HCT116 (cell line): ENCODE results near the gene PROS1. TPM values are rescaled to one million over a fixed set of nuclear protein-coding genes. Genes with fewer than 3 reads are reported as not detected.

Source experiments
- ATAC-seq: fragments of 200-7000 bp; cut with Tn5 transposase; 2 replicates; pipeline ENCODE4 v1.9.1; 2020; ENCODE audit warnings: mild to moderate bottlenecking, moderate library complexity
- BruUV-seq: library from RNA; stranded (reverse); fragments of 400-500 nt; replicated peaks from 2 replicates; lab custom pipeline; 2021; lab: Mats Ljungman, UMichigan
- CTCF ChIA-PET: fragments of 300-600 bp; sonication (Branson Sonifier 250); formaldehyde crosslinking; loops from one replicate; lab custom pipeline; 2021; ENCODE audit warnings: antibody characterized with exemption; lab: Charles Lee
- POLR2A ChIA-PET: fragments of 300-600, 350-600 bp; sonication (Branson Sonifier 250); formaldehyde crosslinking; loops from one replicate; lab custom pipeline; 2021; ENCODE audit warnings: antibody characterized with exemption; lab: Charles Lee
- RAD21 ChIA-PET, 2 experiments: fragments of 300-600 bp; sonication (Branson Sonifier 250); formaldehyde crosslinking; loops; one replicate each; lab custom pipeline; 2023; ENCODE audit warnings: low total read pairs in 2 of 2; ENCODE audit not compliant: uncharacterized antibody in 2 of 2, unreplicated experiment in 2 of 2, low non-redundant PET in 1 of 2; lab: Charles Lee
- DNase-seq: peaks from one replicate; pipeline ENCODE4 v3.0.0-alpha.2; 2010; ENCODE audit warnings: low read depth, low spot score
- H2AFZ ChIP-seq: fragments of 200-600 bp; shearing (Covaris generic), sonication (generic); 2 replicates; pipeline ENCODE4 v1.6.1; 2017; ENCODE audit warnings: low read depth, mixed run types, mixed read lengths, antibody characterized with exemption, low read length; ENCODE audit not compliant: poor library complexity, severe bottlenecking
- H3K27ac ChIP-seq: 2 replicates; pipeline ENCODE4 v1.5.1; 2012; ENCODE audit warnings: low read depth, low read length
- H3K27me3 ChIP-seq: fragments of 200-600 bp; sonication (generic); 2 replicates; pipeline ENCODE4 v1.6.1; 2016; ENCODE audit warnings: mixed run types, low read length, mixed read lengths; ENCODE audit not compliant: insufficient read depth
- H3K36me3 ChIP-seq, 2 experiments: fragments of 200-500 bp in 1 of 2; fragments of 200-600 bp in 1 of 2; sonication (Bioruptor generic) in 1 of 2; sonication (generic) in 1 of 2; 2 replicates each; pipeline versions ENCODE4 v1.5.1 to v1.6.1; 2014 to 2016; ENCODE audit warnings: low read length in 2 of 2, inconsistent platforms in 1 of 2, mixed read lengths in 1 of 2, mixed run types in 1 of 2; ENCODE audit not compliant: insufficient read depth in 2 of 2, control insufficient read depth in 1 of 2
- H3K4me1 ChIP-seq, 2 experiments: fragments of 200-600 bp in 1 of 2; sonication (generic) in 1 of 2; 2 replicates each; pipeline versions ENCODE4 v1.5.1 to v1.6.1; 2012 to 2017; ENCODE audit warnings: low read length in 2 of 2, inconsistent platforms in 1 of 2, mild to moderate bottlenecking in 1 of 2, mixed read lengths in 1 of 2, mixed run types in 1 of 2, moderate library complexity in 1 of 2; ENCODE audit not compliant: insufficient read depth in 2 of 2, control insufficient read depth in 1 of 2
- H3K4me2 ChIP-seq: fragments of 200-600 bp; sonication (generic); 2 replicates; pipeline ENCODE4 v1.6.1; 2017; ENCODE audit warnings: mixed run types, low read length, mixed read lengths
- H3K4me3 ChIP-seq, 2 experiments: fragments of 200-600 bp in 1 of 2; sonication (generic) in 1 of 2; replicated peaks in 1 of 2; 2 replicates each; pipeline ENCODE4 v1.5.1; 2011 to 2016; ENCODE audit warnings: low read length in 2 of 2, control low read depth in 1 of 2, low read depth in 1 of 2, mild to moderate bottlenecking in 1 of 2, mixed read lengths in 1 of 2, mixed run types in 1 of 2
- H3K79me2 ChIP-seq: fragments of 200-600 bp; sonication (generic); 2 replicates; pipeline ENCODE4 v1.6.1; 2017; ENCODE audit warnings: mild to moderate bottlenecking, mixed run types, low read length, moderate library complexity, mixed read lengths; ENCODE audit not compliant: insufficient read depth
- H3K9ac ChIP-seq: fragments of 200-600 bp; sonication (generic); 2 replicates; pipeline ENCODE4 v1.6.1; 2016; ENCODE audit warnings: low read length, mixed read lengths
- H3K9me2 ChIP-seq: fragments of 200-600 bp; sonication (generic), shearing (Covaris generic); 2 replicates; pipeline ENCODE4 v1.6.1; 2017; ENCODE audit warnings: mixed run types, mild to moderate bottlenecking, moderate library complexity; ENCODE audit not compliant: insufficient read depth
- H3K9me3 ChIP-seq, 2 experiments: fragments of 200-500 bp in 1 of 2; fragments of 200-600 bp in 1 of 2; sonication (Bioruptor generic) in 1 of 2; sonication (generic) in 1 of 2; 2 replicates each; pipeline ENCODE4 v1.6.1; 2014 to 2017; ENCODE audit warnings: low read length in 2 of 2, mixed read lengths in 2 of 2, inconsistent platforms in 1 of 2, low read depth in 1 of 2, mild to moderate bottlenecking in 1 of 2, mixed run types in 1 of 2, moderate library complexity in 1 of 2; ENCODE audit not compliant: control insufficient read depth in 1 of 2, insufficient read depth in 1 of 2
- H4K20me1 ChIP-seq: fragments of 200-600 bp; sonication (generic), shearing (Covaris generic); 2 replicates; pipeline ENCODE4 v1.6.1; 2017; ENCODE audit warnings: mixed run types, mild to moderate bottlenecking, moderate library complexity; ENCODE audit not compliant: insufficient read depth
- CTCF ChIP-seq, 3 experiments: fragments of 200-600 bp in 1 of 3; sonication (generic) in 1 of 3; IDR thresholded peaks in 2 of 3; conservative IDR thresholded peaks in 1 of 3; 2 replicates each; pipeline ENCODE4 v1.5.1; 2012 to 2017; ENCODE audit warnings: low read depth in 2 of 3, low read length in 2 of 3, antibody characterized with exemption in 1 of 3, borderline replicate concordance in 1 of 3, control low read depth in 1 of 3, mild to moderate bottlenecking in 1 of 3, mixed read lengths in 1 of 3, mixed run types in 1 of 3, moderate library complexity in 1 of 3; ENCODE audit not compliant: insufficient read depth in 1 of 3
- EGR1 ChIP-seq: IDR thresholded peaks from 2 replicates; pipeline ENCODE4 v1.6.1; 2012; ENCODE audit warnings: low read depth
- ELF1 ChIP-seq: IDR thresholded peaks from 2 replicates; pipeline ENCODE4 v1.6.1; 2012; ENCODE audit warnings: low read depth, borderline replicate concordance
- EZH2phosphoT487 ChIP-seq: fragments of 200-600 bp; IDR thresholded peaks from 2 replicates; pipeline ENCODE4 v1.6.1; 2018; ENCODE audit warnings: antibody characterized with exemption, borderline replicate concordance
- FOSL1 ChIP-seq: IDR thresholded peaks from 2 replicates; pipeline ENCODE4 v1.6.1; 2012; ENCODE audit warnings: low read depth
- JUND ChIP-seq: IDR thresholded peaks from 2 replicates; pipeline ENCODE4 v1.6.1; 2012
- MAX ChIP-seq: IDR thresholded peaks from 2 replicates; pipeline ENCODE4 v1.6.1; 2012
- POLR2A ChIP-seq: IDR thresholded peaks from 2 replicates; pipeline ENCODE4 v1.7.0; 2011; ENCODE audit warnings: borderline replicate concordance; ENCODE audit not compliant: insufficient read depth, insufficient read length; ENCODE audit errors: extremely low read depth
- POLR2AphosphoS5 ChIP-seq: IDR thresholded peaks from 2 replicates; pipeline ENCODE4 v1.6.1; 2011; ENCODE audit warnings: mild to moderate bottlenecking, low read depth, low read length, moderate library complexity
- SIN3A ChIP-seq: IDR thresholded peaks from 2 replicates; pipeline ENCODE4 v1.6.1; 2012; ENCODE audit warnings: low read depth
- SP1 ChIP-seq: IDR thresholded peaks from 2 replicates; pipeline ENCODE4 v1.6.1; 2012; ENCODE audit warnings: low read depth
- SRF ChIP-seq: IDR thresholded peaks from 2 replicates; pipeline ENCODE4 v1.6.1; 2012; ENCODE audit warnings: low read depth
- ZBTB33 ChIP-seq: IDR thresholded peaks from 2 replicates; pipeline ENCODE4 v1.6.1; 2011; ENCODE audit warnings: mild to moderate bottlenecking, low read length, moderate library complexity; ENCODE audit not compliant: insufficient replicate concordance; ENCODE audit errors: extremely low read depth
- ZFX ChIP-seq: fragments of 450-650 bp; IDR thresholded peaks from 2 replicates; pipeline ENCODE4 v1.6.1; 2017
- ZNF274 ChIP-seq: fragments of 200-500 bp; sonication (Bioruptor generic); IDR thresholded peaks from 2 replicates; pipeline ENCODE4 v1.6.1; 2014; ENCODE audit warnings: mild to moderate bottlenecking, low read depth, low read length, inconsistent platforms
- intact Hi-C: fragments of 100-400 bp; cut with micrococcal nuclease; formaldehyde crosslinking; loops from 2 replicates; pipeline ENCODE4 v1.10.0; 2022
- total RNA-seq: library from RNA; stranded (reverse); gene quantifications from one replicate; pipeline ENCODE4 v1.2.1, GENCODE V29; 2021; ENCODE audit not compliant: unreplicated experiment

The PROS1 gene
- total RNA-seq, 1 experiment from 2014 or later = 9.6 TPM

GRCh38 chr3:93861017-93861416 lies 112.7 kb downstream of the PROS1 start:
- Histone ChIP-seq H3K9me2 (no peaks in the 10 kb centered on the region), H3K27me3 (no peaks in the 10 kb centered on the region), H3K9ac (no peak overlapping the region), H4K20me1 (no peaks in the 10 kb centered on the region), H3K79me2 (no peaks in the 10 kb centered on the region), H3K27ac (no peak overlapping the region), H3K4me2 (no peak overlapping the region), H3K9me3 (no peaks in the 10 kb centered on the region), H3K4me1 (no peaks in the 10 kb centered on the region), H2AFZ (no peak overlapping the region), H3K36me3 (no peaks in the 10 kb centered on the region), H3K4me3 (no peak overlapping the region)
- POLR2A ChIA-PET = no interaction called here
- CTCF ChIA-PET = no interaction called here
- no peak for TF ChIP-seq FOSL1
- TF ChIP-seq ZFX = no peak
- no peak for TF ChIP-seq ELF1
- no peak for TF ChIP-seq EZH2phosphoT487
- no peak for TF ChIP-seq JUND
- no peak for TF ChIP-seq POLR2AphosphoS5
- no peak for TF ChIP-seq ZBTB33
- no peak for ATAC-seq
- no TSS peak for BruUV-seq
- DNase-seq = no peak
- intact Hi-C loops = loop anchor here (10.0 kb wide), 1 partner anchor 56 kb away; no protein-coding TSS in a partner anchor
- RAD21 ChIA-PET = no interaction called here

- H3K4me3 ChIP-seq = no peak overlapping the region
- ATAC-seq = no peak
- no peaks in the 10 kb centered on the region for H3K79me2 ChIP-seq
- ChIA-PET POLR2A (no interaction called here), CTCF (no interaction called here), RAD21 (no interaction called here)
- H3K27ac ChIP-seq = no peak overlapping the region
- no peaks in the 10 kb centered on the region for H3K9me3 ChIP-seq
- H3K4me2 ChIP-seq = no peak overlapping the region
- intact Hi-C loops = no loop called here
- H3K9ac ChIP-seq = no peak overlapping the region
- H2AFZ ChIP-seq = no peak overlapping the region
- H3K36me3 ChIP-seq = no peaks in the 10 kb centered on the region
- H4K20me1 ChIP-seq = no peaks in the 10 kb centered on the region
- no peaks in the 10 kb centered on the region for H3K27me3 ChIP-seq
- BruUV-seq = no TSS peak
- no peaks in the 10 kb centered on the region for H3K4me1 ChIP-seq
- H3K9me2 ChIP-seq = no peaks in the 10 kb centered on the region
- no peak for DNase-seq
- no peak for TF ChIP-seq JUND
- no peak for TF ChIP-seq CTCF (IDR thresholded peaks at IDR 0.05 in 2 of 3, conservative IDR thresholded peaks at IDR 0.05 in 1 of 3; ENCODE audit: borderline replicate concordance in 1 of 3, insufficient read depth in 1 of 3, low read depth in 2 of 3, low read length in 2 of 3)
- TF ChIP-seq EZH2phosphoT487 = no peak
- TF ChIP-seq POLR2AphosphoS5 = no peak
- TF ChIP-seq SP1 = no peak
- TF ChIP-seq MAX = no peak
- TF ChIP-seq EGR1 = no peak
- TF ChIP-seq ZNF274 = no peak
- no peak for TF ChIP-seq FOSL1
- no peak for TF ChIP-seq ZFX
- TF ChIP-seq SIN3A = no peak
- no peak for TF ChIP-seq SRF
- TF ChIP-seq POLR2A = no peak
- no peak for TF ChIP-seq ZBTB33
These were observed 118.3 kb downstream of the PROS1 start for GRCh38 chr3:93855401-93855800.
